Body of pancreas (tissue), 4 donors: ENCODE measurements around the gene PFDN1. TPM values are rescaled to one million over a fixed set of nuclear protein-coding genes. Genes with fewer than 3 reads are reported as not detected.

Experiments
- ATAC-seq: fragments of 150-250 bp; one replicate; pipeline ENCODE4 v1.9.1; 2016
- DNase-seq, 4 donors: peaks; one replicate each; pipeline ENCODE4 v3.0.0-alpha.2; 2019
- H3K27ac ChIP-seq, 4 donors: fragments of 200-600 bp; sonication (generic); 1 replicate in 3 of 4; 2 replicates in 1 of 4; pipeline versions ENCODE4 v1.5.1 to v1.6.1; 2016 to 2019; ENCODE audit warnings: mild to moderate bottlenecking in 1 of 4, mixed read lengths in 1 of 4, moderate library complexity in 1 of 4
- H3K27me3 ChIP-seq, 2 donors: fragments of 200-600 bp; sonication (generic); one replicate each; pipeline ENCODE4 v1.6.0; 2016; ENCODE audit warnings: mild to moderate bottlenecking in 1 of 2
- H3K36me3 ChIP-seq, 2 donors: fragments of 200-600 bp; sonication (generic); replicated peaks in 1 of 2; 2 replicates each; pipeline ENCODE4 v1.5.1; 2016; ENCODE audit warnings: low read depth in 2 of 2; ENCODE audit not compliant: insufficient read depth in 1 of 2
- H3K4me1 ChIP-seq: fragments of 200-600 bp; sonication (generic); one replicate; pipeline ENCODE4 v1.6.0; 2016
- H3K4me3 ChIP-seq, 2 donors: fragments of 200-600 bp; sonication (generic); 1 replicate in 1 of 2; 2 replicates in 1 of 2; pipeline ENCODE4 v1.5.1; 2016 to 2019
- H3K9me3 ChIP-seq, 3 donors: fragments of 200-600 bp; sonication (generic); 1 replicate in 2 of 3; 2 replicates in 1 of 3; pipeline ENCODE4 v1.5.1; 2016
- POLR2A ChIP-seq, 3 donors: fragments of 450-650 bp; IDR thresholded peaks; one replicate each; pipeline ENCODE4 v1.6.1; 2016; ENCODE audit warnings: antibody characterized with exemption in 3 of 3, mild to moderate bottlenecking in 2 of 3
- WGBS, 2 donors: methylation state at CpG; one replicate each; pipeline ENCODE4 v1.1.5; 2017; 5-methylcytosine and 5-hydroxymethylcytosine counted together
- intact Hi-C: fragments of 100-400 bp; cut with DNase I; formaldehyde crosslinking; loops from one replicate; pipeline ENCODE4 v1.15.1; 2023
- total RNA-seq, 2 donors: library from RNA; depleted of rRNA; stranded (reverse); fragments of >200 nt; gene quantifications; one replicate each; pipeline ENCODE4 v1.1.0, GENCODE V29; 2016
- TF ChIP-seq, protein P1 (sequence below), 7 experiments: fragments of 450-650 bp in 4 of 7; fragments of 200-600 bp in 3 of 7; sonication (generic) in 3 of 7; IDR thresholded peaks; one replicate each; pipeline ENCODE4 v1.5.1; 2016 to 2019; ENCODE audit warnings: antibody characterized with exemption in 7 of 7

Gene PFDN1
- total RNA-seq, 2 donors from 2014 or later, result 37.6 to 54.1 TPM

DNA sequence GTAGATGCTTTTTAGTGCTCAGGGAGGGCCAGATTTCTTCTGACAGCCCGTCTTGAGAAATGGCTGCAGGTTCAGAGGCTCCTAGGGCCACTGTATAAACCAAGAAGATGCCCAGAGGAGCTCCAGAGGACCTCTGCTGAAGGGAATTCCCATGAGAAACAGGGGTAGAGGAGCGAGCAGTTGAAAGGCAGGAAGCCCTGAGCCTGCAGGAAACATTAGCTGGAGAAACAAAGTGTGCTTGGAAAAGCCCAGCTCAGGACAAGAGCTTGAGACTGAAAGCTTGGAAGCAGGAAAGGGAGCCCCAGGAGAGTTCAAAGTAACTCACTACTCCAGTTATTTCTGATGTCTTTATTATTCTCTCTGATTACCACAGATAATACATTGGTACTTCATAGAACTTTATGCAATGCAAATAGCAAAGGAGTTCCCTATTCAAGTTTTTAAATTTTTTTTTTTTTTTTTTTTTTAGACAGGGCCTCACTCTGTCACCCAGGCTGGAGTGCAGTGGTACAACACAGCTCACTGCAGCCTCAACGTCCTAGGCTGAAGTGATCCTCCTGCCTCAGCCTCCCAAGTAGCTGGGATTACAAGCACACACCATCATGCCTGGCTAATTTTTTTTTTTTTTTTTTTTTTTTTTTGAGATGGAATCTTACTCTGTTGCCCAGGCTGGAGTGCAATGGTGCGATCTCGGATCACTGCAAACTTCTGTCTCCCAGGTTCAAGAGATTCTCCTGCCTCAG, 27.0 kb upstream of the PFDN1 start:
- no peak overlapping the region for H3K27ac ChIP-seq
- H3K27me3 ChIP-seq, result no peaks in the 10 kb centered on the region
- H3K4me3 ChIP-seq, result no peak overlapping the region
- 77% methylated on average over 5 of the region's 5 CpGs for WGBS, 2 donors
- no peaks in the 10 kb centered on the region for H3K36me3 ChIP-seq
- DNase-seq (no peak), ATAC-seq (no peak)
- TF ChIP-seq, protein P1, sequence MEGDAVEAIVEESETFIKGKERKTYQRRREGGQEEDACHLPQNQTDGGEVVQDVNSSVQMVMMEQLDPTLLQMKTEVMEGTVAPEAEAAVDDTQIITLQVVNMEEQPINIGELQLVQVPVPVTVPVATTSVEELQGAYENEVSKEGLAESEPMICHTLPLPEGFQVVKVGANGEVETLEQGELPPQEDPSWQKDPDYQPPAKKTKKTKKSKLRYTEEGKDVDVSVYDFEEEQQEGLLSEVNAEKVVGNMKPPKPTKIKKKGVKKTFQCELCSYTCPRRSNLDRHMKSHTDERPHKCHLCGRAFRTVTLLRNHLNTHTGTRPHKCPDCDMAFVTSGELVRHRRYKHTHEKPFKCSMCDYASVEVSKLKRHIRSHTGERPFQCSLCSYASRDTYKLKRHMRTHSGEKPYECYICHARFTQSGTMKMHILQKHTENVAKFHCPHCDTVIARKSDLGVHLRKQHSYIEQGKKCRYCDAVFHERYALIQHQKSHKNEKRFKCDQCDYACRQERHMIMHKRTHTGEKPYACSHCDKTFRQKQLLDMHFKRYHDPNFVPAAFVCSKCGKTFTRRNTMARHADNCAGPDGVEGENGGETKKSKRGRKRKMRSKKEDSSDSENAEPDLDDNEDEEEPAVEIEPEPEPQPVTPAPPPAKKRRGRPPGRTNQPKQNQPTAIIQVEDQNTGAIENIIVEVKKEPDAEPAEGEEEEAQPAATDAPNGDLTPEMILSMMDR (IDR thresholded peaks at IDR 0.05), result no peak
- no peak for TF ChIP-seq POLR2A (IDR thresholded peaks at IDR 0.05)
- intact Hi-C loops, result no loop called here
- H3K9me3 ChIP-seq, result no peaks in the 10 kb centered on the region
- peaks cover 14% of the 10 kb centered on the region for H3K4me1 ChIP-seq

DNA sequence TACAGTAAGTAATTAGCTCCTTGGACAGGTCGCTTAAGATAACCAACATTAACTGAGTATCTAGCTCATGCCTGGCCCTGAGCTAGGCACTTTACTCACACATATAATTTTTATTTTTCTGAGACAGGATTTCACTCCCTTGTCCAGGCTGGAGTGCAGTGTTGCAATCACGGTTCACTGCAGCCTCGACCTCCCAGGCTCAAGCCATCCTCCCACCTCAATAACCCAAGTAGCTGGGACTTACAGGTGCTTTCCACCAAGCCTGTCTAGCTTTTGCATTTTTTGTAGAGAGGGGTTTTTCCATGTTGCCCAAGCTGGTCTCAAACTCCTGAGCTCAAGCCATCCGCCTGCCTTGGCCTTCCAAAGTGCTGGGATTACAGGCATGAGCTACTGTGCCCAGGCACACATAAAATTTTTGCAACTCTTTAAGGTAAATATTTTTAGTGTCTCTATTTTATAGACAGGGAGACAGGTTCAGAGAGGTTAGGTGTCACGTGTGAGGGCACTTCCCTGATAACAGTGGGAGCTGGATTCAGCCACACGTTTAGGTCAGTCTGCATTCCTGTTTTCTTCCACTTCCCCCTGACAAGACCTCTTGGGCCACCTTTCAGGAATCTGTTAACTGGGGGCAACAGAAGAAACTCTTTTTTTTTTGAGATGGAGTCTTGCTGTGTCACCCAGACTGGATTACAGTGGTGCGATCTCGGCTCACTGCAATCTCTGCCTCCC, 25.3 kb upstream of the PFDN1 start:
- ATAC-seq, result no peak
- TF ChIP-seq POLR2A (IDR thresholded peaks at IDR 0.05), result no peak
- TF ChIP-seq, protein P1 (IDR thresholded peaks at IDR 0.05), result no peak
- no peak for DNase-seq
- peaks cover 31% of the 10 kb centered on the region for H3K4me1 ChIP-seq
- no peaks in the 10 kb centered on the region for H3K27me3 ChIP-seq
- no peaks in the 10 kb centered on the region for H3K9me3 ChIP-seq
- intact Hi-C loops, result no loop called here
- H3K36me3 ChIP-seq, result no peaks in the 10 kb centered on the region
- WGBS, 2 donors, result 84 to 88% methylated on average over 8 of the region's 8 CpGs
- H3K4me3 ChIP-seq, result no peak overlapping the region
- no peak overlapping the region for H3K27ac ChIP-seq

DNA sequence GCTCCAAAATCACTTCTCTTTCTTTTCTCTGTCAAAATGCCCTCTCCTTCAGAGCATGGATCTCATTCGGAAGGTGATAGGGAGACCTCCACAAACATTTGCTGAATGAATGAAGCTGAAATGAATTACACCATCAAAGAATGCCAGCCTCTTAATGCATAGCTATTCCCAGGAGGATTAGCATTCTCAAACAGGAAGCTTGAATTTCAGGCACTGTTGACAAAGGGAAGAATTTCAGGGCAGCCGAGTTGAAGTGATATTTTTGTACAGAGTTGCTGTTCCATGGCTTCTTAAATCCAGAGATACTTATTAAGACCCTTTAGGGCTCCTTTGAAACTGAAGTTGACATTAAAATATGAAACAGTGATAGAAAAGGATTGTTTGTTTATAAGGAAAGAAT, 24.7 kb upstream of the PFDN1 start:
- TF ChIP-seq POLR2A (IDR thresholded peaks at IDR 0.05), result no peak
- TF ChIP-seq, protein P1 (IDR thresholded peaks at IDR 0.05), result no peak
- ATAC-seq (no peak), DNase-seq (no peak)
- Histone ChIP-seq H3K36me3 (no peaks in the 10 kb centered on the region), H3K27me3 (no peaks in the 10 kb centered on the region), H3K27ac (no peak overlapping the region), H3K9me3 (no peaks in the 10 kb centered on the region), H3K4me3 (no peak overlapping the region), H3K4me1 (peaks cover 32% of the 10 kb centered on the region)
- 65 to 68% methylated on average over 2 of the region's 2 CpGs for WGBS, 2 donors
- intact Hi-C loops, result no loop called here

DNA sequence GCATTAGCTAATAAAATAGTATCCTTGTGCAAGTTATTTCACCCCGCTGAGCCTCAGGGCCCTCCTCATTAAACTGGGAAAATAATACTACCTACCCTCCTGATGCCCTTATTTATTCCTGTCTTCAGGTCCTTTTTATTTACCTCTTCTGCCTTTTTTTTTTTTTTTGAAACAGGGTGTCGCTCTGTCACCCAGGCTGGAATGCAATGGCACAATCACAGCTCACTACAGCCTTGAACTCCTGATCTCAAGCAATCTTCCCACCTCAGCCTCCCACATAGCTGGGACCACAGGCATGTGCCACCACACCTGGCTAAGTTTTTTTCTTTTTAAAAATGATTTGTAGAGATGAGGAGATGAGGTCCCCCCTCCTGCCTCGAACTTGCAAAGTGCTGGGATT, 22.6 kb upstream of the PFDN1 start:
- WGBS, 2 donors, result 77 to 78% methylated on average over 3 of the region's 3 CpGs

More for the DNA sequence above, 22.6 kb upstream of the PFDN1 start:
- intact Hi-C loops, result no loop called here
- ATAC-seq (no peak), DNase-seq (no peak)
- H3K4me3 ChIP-seq, result no peak overlapping the region
- H3K36me3 ChIP-seq, result no peaks in the 10 kb centered on the region
- TF ChIP-seq POLR2A (IDR thresholded peaks at IDR 0.05), result no peak
- TF ChIP-seq, protein P1 (IDR thresholded peaks at IDR 0.05), result no peak
- no peak overlapping the region for H3K27ac ChIP-seq
- H3K9me3 ChIP-seq, result no peaks in the 10 kb centered on the region
- H3K27me3 ChIP-seq, result no peaks in the 10 kb centered on the region
- peaks cover 36% of the 10 kb centered on the region for H3K4me1 ChIP-seq
